GM12891 (cell line): ENCODE results near the gene MRGPRG.

Experiments
- POLR2AphosphoS5 ChIP-seq: IDR thresholded peaks from 2 replicates; pipeline ENCODE4 v1.6.1; 2011; ENCODE audit warnings: low read depth, low read length, control low read depth
- POU2F2 ChIP-seq: IDR thresholded peaks from 2 replicates; pipeline ENCODE4 v1.6.1; 2011; ENCODE audit warnings: low read depth, mild to moderate bottlenecking, control low read depth, low read length, moderate library complexity

DNA sequence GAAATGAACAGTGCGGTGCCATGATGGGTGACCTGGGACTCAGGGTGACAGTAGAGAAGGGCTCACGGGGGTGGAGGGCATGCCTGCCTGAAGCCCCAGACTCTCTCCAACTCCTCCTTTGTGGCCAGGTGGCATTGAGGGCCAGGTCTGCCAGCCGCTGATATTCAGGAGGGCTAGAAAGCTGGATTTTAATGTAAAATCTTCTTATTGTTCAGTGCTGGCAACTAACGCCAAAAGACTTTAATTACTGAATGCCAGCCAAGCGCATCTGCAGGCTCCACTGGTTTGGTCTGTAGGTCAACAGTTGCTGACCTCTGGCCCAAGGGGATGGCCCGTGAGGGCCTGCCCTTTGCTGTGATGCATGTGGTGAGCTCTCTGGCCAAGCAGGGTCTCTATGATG, 10.3 kb downstream of the MRGPRG start:
- TF ChIP-seq POU2F2 (no peak), POLR2AphosphoS5 (no peak)
